CD4-positive, alpha-beta T cell treated with Interferon alpha-2 for 1 hour (primary cell): ENCODE measurements around the gene TTC28.
"Not testable (repeated sequence)": the region's sequence is repeated elsewhere in the genome, so short reads cannot be mapped to it uniquely, and the experiment has no call there.

Experiments
- DNase-seq, 2 donors: peaks; one replicate each; pipeline ENCODE4 v3.0.0-alpha.2; 2020 to 2022

The TTC28 gene

GRCh38 chr22:28402060-28402459, 277.6 kb downstream of the TTC28 start:
- DNase-seq, result no peak

GRCh38 chr22:28398981-28399380, 280.7 kb downstream of the TTC28 start:
- no peak for DNase-seq

DNA sequence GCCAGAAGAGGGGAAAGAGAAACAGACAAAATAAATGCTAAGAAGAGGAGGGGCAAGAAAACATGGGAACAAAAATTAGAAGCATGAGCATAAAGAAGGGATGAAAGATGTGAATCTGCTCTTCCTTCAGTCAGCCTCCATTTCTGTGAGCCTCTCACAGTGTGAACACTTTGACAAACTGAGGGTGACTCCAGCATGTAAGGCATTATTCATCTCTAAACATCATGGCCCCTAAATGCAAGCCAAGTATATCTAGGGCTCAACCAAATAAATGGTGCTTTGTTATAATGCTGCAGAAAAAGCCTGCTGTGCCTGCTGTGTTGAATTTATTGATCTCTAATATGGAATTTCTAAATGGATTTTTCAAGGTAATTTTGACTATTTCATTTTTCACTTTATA, 281.3 kb downstream of the TTC28 start:
- no peak for DNase-seq

DNA sequence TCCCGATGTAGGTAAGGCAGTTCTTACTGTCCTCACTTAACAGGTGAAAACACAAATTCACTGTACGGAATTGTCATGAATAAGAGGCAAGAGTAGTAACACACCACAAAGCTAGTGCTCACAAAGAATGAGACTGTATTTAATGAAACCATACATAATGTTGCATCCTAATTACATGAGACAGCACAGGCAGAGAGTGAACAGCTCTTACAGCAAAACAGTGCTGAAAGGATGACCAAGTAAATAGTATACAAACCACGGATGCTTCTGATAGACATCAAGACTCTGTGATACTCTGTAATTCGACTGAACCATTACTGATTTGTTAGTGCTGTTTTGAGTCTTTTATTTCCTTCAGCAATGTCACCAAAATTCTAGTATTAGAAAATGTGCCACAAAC, 282.3 kb downstream of the TTC28 start:
- DNase-seq, result no peak

- no peak for DNase-seq
Observed at GRCh38 chr22:28395920-28396753, 283.5 kb downstream of the TTC28 start.

- DNase-seq, result no peak
Observed at GRCh38 chr22:28395520-28395919, 284.1 kb downstream of the TTC28 start.

- DNase-seq, result no peak
Observed at GRCh38 chr22:28394513-28395110, 285.0 kb downstream of the TTC28 start.

GRCh38 chr22:28381429-28382167, 298.0 kb downstream of the TTC28 start:
- no peak for DNase-seq

DNA sequence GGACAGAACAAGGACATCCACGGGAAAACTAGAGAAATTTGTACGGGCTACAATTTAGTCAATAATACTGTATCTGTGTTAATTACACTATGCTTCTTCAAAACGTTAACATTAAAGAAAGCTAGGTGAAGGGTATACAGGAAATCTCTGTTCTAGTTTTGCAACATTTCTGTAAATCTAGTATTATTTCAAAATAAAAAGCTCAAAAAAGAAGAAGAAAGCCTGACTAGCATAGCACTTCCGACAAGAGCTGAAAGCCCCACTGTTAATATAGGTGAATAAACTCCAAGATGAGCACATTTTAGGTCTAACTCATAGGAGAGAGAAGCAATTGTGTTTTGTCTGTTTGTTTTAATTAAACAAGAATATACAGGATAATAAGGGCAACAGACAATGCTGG, 299.7 kb downstream of the TTC28 start:
- DNase-seq, result no peak

GRCh38 chr22:28379075-28379779, 300.4 kb downstream of the TTC28 start:
- no peak for DNase-seq

- DNase-seq, result no peak
Observed at GRCh38 chr22:28375761-28376534, 303.7 kb downstream of the TTC28 start.

DNA sequence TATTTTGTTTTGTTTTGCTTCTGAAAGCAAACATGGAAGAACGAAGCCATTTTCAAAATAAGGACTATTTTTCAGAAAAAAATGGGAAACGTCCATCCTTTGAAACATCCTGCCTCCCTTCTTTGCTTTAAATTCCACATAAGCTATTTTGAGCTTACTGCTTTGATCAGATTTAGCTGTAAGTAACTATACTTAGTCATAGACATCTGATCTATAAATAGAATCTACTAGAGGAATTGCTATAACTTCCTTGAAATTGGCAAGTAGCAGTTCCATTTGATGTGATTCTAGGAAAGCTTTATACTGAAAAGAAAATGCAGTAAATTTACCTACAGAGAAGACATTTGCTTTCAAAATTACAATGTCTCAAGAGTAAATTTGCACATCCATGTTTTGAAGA, 305.8 kb downstream of the TTC28 start:
- no peak for DNase-seq

DNA sequence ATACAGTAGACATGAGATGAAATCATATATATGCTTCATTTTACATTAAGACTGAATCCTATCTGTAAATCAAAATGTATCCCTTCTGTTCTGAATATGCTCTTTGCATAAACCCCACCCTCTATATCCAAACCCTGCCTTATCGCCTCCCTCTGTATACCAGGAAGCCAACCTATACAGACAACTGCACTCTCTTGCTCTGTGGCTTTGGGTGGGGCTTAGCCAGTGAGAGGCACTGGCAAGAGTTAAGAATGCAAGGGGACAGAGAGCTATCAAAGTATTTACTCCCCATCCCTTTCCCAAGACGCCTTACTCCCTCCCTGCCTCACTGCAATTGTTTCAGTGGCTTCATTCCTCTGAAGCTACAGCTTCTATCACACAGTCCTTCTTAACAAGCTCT, 309.8 kb downstream of the TTC28 start:
- no peak for DNase-seq

- no peak for DNase-seq
Observed at GRCh38 chr22:28366856-28367255, 312.8 kb downstream of the TTC28 start.

- DNase-seq, result no peak
Observed at GRCh38 chr22:28365371-28365770, 314.3 kb downstream of the TTC28 start.

DNA sequence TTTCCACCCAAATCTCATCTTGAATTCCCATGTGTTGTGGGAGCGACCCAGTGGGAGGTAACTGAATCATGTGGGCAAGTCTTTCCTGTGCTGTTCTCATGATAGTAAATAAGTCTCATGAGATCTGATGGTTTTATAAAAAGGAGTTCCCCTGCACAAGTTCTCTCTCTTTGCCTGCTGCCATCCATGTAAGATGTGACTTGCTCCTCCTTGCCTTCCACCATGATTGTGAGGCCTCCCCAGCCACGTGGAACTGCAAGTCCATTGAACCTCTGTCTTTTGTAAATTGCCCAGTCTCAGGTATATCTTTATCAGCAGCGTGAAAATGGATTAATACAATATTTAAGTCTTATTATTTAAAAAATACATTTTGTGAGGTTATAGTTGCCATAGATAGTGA, 315.5 kb downstream of the TTC28 start:
- not testable (repeated sequence) for DNase-seq

- no peak for DNase-seq
Observed at GRCh38 chr22:28360939-28361338, 318.7 kb downstream of the TTC28 start.

DNA sequence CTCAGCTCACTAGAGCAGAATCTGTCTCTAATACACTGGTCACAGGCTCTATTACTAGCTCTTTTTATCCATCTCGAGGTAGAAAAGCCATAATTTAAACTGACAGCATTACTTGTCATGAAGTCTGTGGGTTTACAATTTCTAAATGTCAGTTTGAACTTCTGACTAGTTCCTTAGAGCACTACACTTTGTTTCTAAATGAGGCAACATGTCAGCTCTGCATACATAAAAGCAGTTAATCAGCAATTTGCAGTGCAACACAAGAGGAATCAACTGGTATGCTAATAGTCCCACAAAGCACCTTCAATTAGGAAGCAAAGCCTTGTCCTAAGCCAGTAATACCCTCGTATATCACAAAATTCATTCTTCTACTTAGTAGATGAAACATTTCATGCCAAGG, 321.3 kb downstream of the TTC28 start:
- no peak for DNase-seq

- no peak for DNase-seq
Observed at GRCh38 chr22:28357193-28357592, 322.4 kb downstream of the TTC28 start.

- no peak for DNase-seq
Observed at GRCh38 chr22:28351476-28351875, 328.2 kb downstream of the TTC28 start.

DNA sequence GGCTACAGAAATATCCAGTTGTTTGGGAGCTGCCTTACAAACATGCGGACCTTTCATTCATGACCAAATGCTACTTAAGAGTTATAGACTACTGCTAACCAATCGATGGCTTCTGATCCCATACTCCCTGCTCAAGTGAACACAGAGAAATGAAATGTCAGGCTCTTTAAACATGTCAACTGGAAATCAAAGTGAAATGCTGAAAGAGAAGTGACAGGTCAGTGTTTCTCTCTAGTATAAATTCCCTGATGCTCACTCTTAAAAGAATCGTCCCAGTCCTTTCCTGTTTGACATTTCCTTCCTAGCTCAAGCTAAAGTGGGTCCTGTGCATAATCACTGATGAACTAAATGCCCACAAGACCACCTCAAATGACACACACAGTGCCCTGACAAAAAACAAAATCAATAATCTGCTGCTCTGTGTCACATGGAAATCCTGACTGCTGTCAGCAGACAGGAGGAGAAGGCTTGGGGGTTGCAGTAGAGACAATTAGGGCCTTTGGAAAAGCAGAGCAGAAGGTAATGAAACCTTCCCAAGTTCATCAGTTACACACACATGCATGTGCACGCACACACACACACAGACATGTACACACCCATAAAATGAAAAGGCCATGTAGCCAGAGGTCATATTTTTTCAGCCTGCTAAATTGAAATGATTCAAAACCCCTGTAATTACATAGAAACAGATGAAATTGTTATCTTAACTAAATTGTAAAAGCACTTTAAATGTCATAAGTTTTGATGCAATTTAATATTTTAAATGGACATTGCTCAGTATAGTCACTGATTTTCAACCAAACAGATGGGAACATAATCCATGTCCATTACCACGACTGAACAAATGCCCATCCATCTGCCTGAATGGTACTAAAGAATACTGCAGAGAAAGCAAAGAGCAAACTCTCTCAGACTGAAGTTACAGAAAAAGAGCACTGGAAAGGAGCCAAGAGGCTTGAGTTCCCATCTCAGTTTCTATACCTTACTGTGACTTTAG, 330.7 kb downstream of the TTC28 start:
- DNase-seq, result no peak
